K562 (cell line): ENCODE measurements around the gene ZNF385C. TPM values are rescaled to one million over a fixed set of nuclear protein-coding genes. Genes with fewer than 3 reads are reported as not detected.
A peak's percentile ranks its signal among the peaks of the same experiment; 100 is the strongest.

Experiments
- ATAC-seq: fragments of 200-7000 bp; cut with Tn5 transposase; 3 replicates; pipeline ENCODE4 v1.9.1; 2020; ENCODE audit warnings: moderate library complexity
- BruUV-seq: library from RNA; stranded (reverse); fragments of 400-500 nt; replicated peaks from 2 replicates; lab custom pipeline; 2021; lab: Mats Ljungman, UMichigan
- CTCF ChIA-PET: fragments of 300-600 bp; formaldehyde crosslinking; extraction: SDS; loops from one replicate; lab custom pipeline; 2021; ENCODE audit warnings: low intra/inter-chr PET ratio; lab: Yijun Ruan, JAX
- POLR2A ChIA-PET: fragments of 300-600, 350-650 bp; sonication (Branson Sonifier 250); formaldehyde crosslinking; extraction: SDS; loops from one replicate; lab custom pipeline; 2021; ENCODE audit warnings: antibody characterized with exemption, inconsistent platforms; lab: Yijun Ruan, JAX
- DNase-seq, 4 experiments: peaks; one replicate each; pipeline versions ENCODE4 v3.0.0 to v3.0.0-alpha.2; 2011 to 2018; ENCODE audit warnings: low spot score in 3 of 4, mixed read lengths in 3 of 4; ENCODE audit errors: extremely low read depth in 1 of 4
- FAIRE-seq: peaks from 2 replicates; lab custom pipeline; 2011; peaks lifted over from hg19 to GRCh38; lab: Jason Lieb, UNC
- H2AFZ ChIP-seq: 2 replicates; pipeline ENCODE4 v1.6.0; 2011; ENCODE audit warnings: low read depth, low read length, control low read depth, inconsistent platforms
- H3K27ac ChIP-seq: fragments of 200-600 bp; 3 replicates; pipeline ENCODE4 v1.8.0; 2011; ENCODE audit warnings: low read depth, mild to moderate bottlenecking, control low read depth, inconsistent platforms, low read length, moderate library complexity, mixed read lengths; ENCODE audit errors: extremely low read depth
- H3K27me3 ChIP-seq, 2 experiments: fragments of 300-600 bp in 1 of 2; 2 replicates in 1 of 2; 3 replicates in 1 of 2; pipeline versions ENCODE4 v1.6.0 to v1.8.0; 2011; ENCODE audit warnings: inconsistent platforms in 2 of 2, low read length in 2 of 2, mild to moderate bottlenecking in 1 of 2, mixed read lengths in 1 of 2, moderate library complexity in 1 of 2; ENCODE audit not compliant: control insufficient read depth in 2 of 2, insufficient read depth in 2 of 2
- H3K36me3 ChIP-seq: fragments of 300-600 bp; 3 replicates; pipeline ENCODE4 v1.8.0; 2011; ENCODE audit warnings: mild to moderate bottlenecking, low read length, inconsistent platforms; ENCODE audit not compliant: control insufficient read depth, insufficient read depth
- H3K4me1 ChIP-seq, 2 experiments: fragments of 200-600 bp in 1 of 2; replicated peaks in 1 of 2; 2 replicates in 1 of 2; 3 replicates in 1 of 2; pipeline versions ENCODE4 v1.5.1 to v1.8.0; 2011; ENCODE audit warnings: inconsistent platforms in 2 of 2, low read length in 2 of 2, mild to moderate bottlenecking in 1 of 2, mixed read lengths in 1 of 2, moderate library complexity in 1 of 2; ENCODE audit not compliant: control insufficient read depth in 2 of 2, insufficient read depth in 2 of 2
- H3K4me2 ChIP-seq: 2 replicates; pipeline ENCODE4 v1.6.1; 2011; ENCODE audit warnings: low read length, control low read depth, inconsistent platforms, mixed read lengths; ENCODE audit not compliant: insufficient read depth
- H3K4me3 ChIP-seq: fragments of 200-600 bp; sonication (generic), shearing (Covaris generic); 2 replicates; pipeline ENCODE4 v1.5.1; 2016; ENCODE audit warnings: control low read depth, inconsistent platforms
- H3K79me2 ChIP-seq: fragments of 200-600 bp; 3 replicates; pipeline ENCODE4 v1.8.0; 2011; ENCODE audit warnings: low read length, inconsistent platforms; ENCODE audit not compliant: control insufficient read depth, insufficient read depth
- H3K9ac ChIP-seq, 2 experiments: 2 replicates each; pipeline versions ENCODE4 v1.6.0 to v1.6.1; 2011; ENCODE audit warnings: low read depth in 2 of 2, low read length in 2 of 2, control low read depth in 1 of 2, inconsistent platforms in 1 of 2, mild to moderate bottlenecking in 1 of 2, mixed read lengths in 1 of 2; ENCODE audit not compliant: insufficient read depth in 1 of 2
- H3K9me1 ChIP-seq: one replicate; pipeline ENCODE4 v1.6.0; 2011; ENCODE audit warnings: inconsistent platforms, mild to moderate bottlenecking, low read length, moderate library complexity; ENCODE audit not compliant: control insufficient read depth, insufficient read depth
- H3K9me3 ChIP-seq: replicated peaks from 2 replicates; pipeline ENCODE4 v1.5.1; 2011; ENCODE audit warnings: low read depth, low read length, inconsistent platforms; ENCODE audit not compliant: control insufficient read depth, insufficient read depth
- H4K20me1 ChIP-seq: replicated peaks from 2 replicates; pipeline ENCODE4 v1.6.1; 2011; ENCODE audit warnings: low read length, inconsistent platforms, mixed read lengths; ENCODE audit not compliant: control insufficient read depth, insufficient read depth
- BMI1 ChIP-seq: fragments of 150-350 bp; IDR thresholded peaks from 2 replicates; pipeline ENCODE4 v1.6.1; 2014; ENCODE audit warnings: low read length
- BRD9 ChIP-seq: fragments of 450-650 bp; IDR thresholded peaks from 2 replicates; pipeline ENCODE4 v1.6.1; 2018; ENCODE audit warnings: low read depth; ENCODE audit not compliant: partially characterized antibody
- C11orf30 ChIP-seq: fragments of 450-650 bp; IDR thresholded peaks from 2 replicates; pipeline ENCODE4 v1.6.1; 2016; ENCODE audit warnings: low read depth, mild to moderate bottlenecking
- CC2D1A ChIP-seq: fragments of 450-650 bp; IDR thresholded peaks from 2 replicates; pipeline ENCODE4 v1.6.1; 2017; ENCODE audit warnings: mild to moderate bottlenecking
- CEBPG ChIP-seq, 3 experiments: fragments of 200-800 bp in 1 of 3; sonication (Bioruptor generic) in 1 of 3; sonication (generic) in 1 of 3; formaldehyde crosslinking in 1 of 3; IDR thresholded peaks in 2 of 3; conservative IDR thresholded peaks in 1 of 3; 2 replicates each; pipeline versions ENCODE4 v1.6.1 to v1.8.0; 2016 to 2022; ENCODE audit warnings: missing compliant biosample characterization in 2 of 3, missing genetic modification characterization in 2 of 3, mild to moderate bottlenecking in 1 of 3, missing genetic modification reagents in 1 of 3
- GTF2E2 ChIP-seq: fragments of 200-800 bp; sonication (Bioruptor generic); IDR thresholded peaks from 2 replicates; pipeline ENCODE4 v1.6.1; 2016; ENCODE audit warnings: missing genetic modification characterization, missing compliant biosample characterization
- KLF1 ChIP-seq: fragments of 450-650 bp; IDR thresholded peaks from 2 replicates; pipeline ENCODE4 v1.6.1; 2016; ENCODE audit warnings: missing genetic modification characterization, missing compliant biosample characterization
- RNF219 ChIP-seq: fragments of 250-450 bp; sonication (Bioruptor Pico); IDR thresholded peaks from 2 replicates; pipeline ENCODE4 v1.5.0; 2022; ENCODE audit warnings: mild to moderate bottlenecking
- ZNF316 ChIP-seq: fragments of 450-650 bp; IDR thresholded peaks from 2 replicates; pipeline ENCODE4 v1.6.1; 2016
- ZNF407 ChIP-seq: fragments of 450-650 bp; IDR thresholded peaks from 2 replicates; pipeline ENCODE4 v1.6.1; 2016; ENCODE audit warnings: low read depth
- ZZZ3 ChIP-seq: fragments of 450-650 bp; IDR thresholded peaks from 2 replicates; pipeline ENCODE4 v1.6.1; 2016; ENCODE audit warnings: antibody characterized with exemption, mild to moderate bottlenecking, moderate library complexity
- WGBS: fragments of 100-300 bp; shearing (Covaris generic); methylation state at CpG from one replicate; pipeline ENCODE4 v1.1.6; 2016; ENCODE audit warnings: low coverage, mixed read lengths; ENCODE audit not compliant: insufficient coverage; ENCODE audit errors: missing lambda C conversion rate; 5-methylcytosine and 5-hydroxymethylcytosine counted together
- in situ Hi-C: fragments of 300-500 bp; cut with MboI; formaldehyde crosslinking; loops from 4 replicates; pipeline ENCODE4 v1.15.0; 2018; ENCODE audit warnings: inconsistent platforms, mixed read lengths
- intact Hi-C: fragments of 100-400 bp; cut with micrococcal nuclease; formaldehyde crosslinking; loops from 2 replicates; pipeline ENCODE4 v1.14.2; 2022
- polyA plus RNA-seq, 8 experiments: library from polyadenylated mRNA; depleted of rRNA in 4 of 8; stranded (reverse) in 5 of 8; unstranded in 3 of 8; fragments of >200 nt; fragmentation: Nextera tagmentation in 2 of 8; fragmentation: Illumina TruSeq in 1 of 8; extraction: Ambion mirVana in 2 of 8; extraction: Trizol in 1 of 8; gene quantifications; 2 replicates each; pipeline versions ENCODE4 v1.2.1 to v1.2.3, GENCODE V29; 2011 to 2014; ENCODE audit warnings: inconsistent platforms in 1 of 8, missing spikeins in 1 of 8
- total RNA-seq, 7 experiments: library from RNA; depleted of rRNA in 6 of 7; stranded (reverse); fragments of >200 nt in 6 of 7; fragmentation: Illumina TruSeq in 2 of 7; extraction: Trizol in 2 of 7; gene quantifications; 2 replicates each; pipeline versions ENCODE4 v1.2.1 to v1.2.3, GENCODE V29; 2011 to 2021; ENCODE audit warnings: low replicate concordance in 1 of 7

Gene ZNF385C
- total and polyA plus RNA-seq, 9 of the 15 experiments (the other 6 are each of a cell fraction or from before 2014, with no cell fraction given), result 0.03 to 0.35 (median 0.18) TPM; not detected in 1

GRCh38 chr17:42107124-42107523 is 8.9 kb upstream of the ZNF385C start:
- FAIRE-seq, result peak; percentile 19
- no peak for ATAC-seq
- no peaks in the 10 kb centered on the region for H3K79me2 ChIP-seq
- H3K36me3 ChIP-seq, result no peaks in the 10 kb centered on the region
- no TSS peak for BruUV-seq
- CTCF ChIA-PET, result interaction anchor here (0.7 kb wide), 1 partner anchor 459 kb away, joined by 3 read pairs; no protein-coding TSS in a partner anchor
- H3K4me3 ChIP-seq, result 0 out of 2 replicates have a peak overlapping the region, but pooled peaks have one; percentile 21
- intact Hi-C loops (no loop called here), in situ Hi-C loops (loop anchor here (25.0 kb wide), 1 partner anchor 370 kb away; the partner anchor contains the start of gene HAP1)
- WGBS, result 20% methylated on average over 6 of the region's 6 CpGs
- no peaks in the 10 kb centered on the region for H3K27me3 ChIP-seq
- H2AFZ ChIP-seq, result no peak overlapping the region
- TF ChIP-seq BMI1, result no peak
- TF ChIP-seq BRD9, result no peak
- no peak for TF ChIP-seq ZZZ3
- TF ChIP-seq CEBPG (CRISPR knock-in tag; IDR thresholded peaks at IDR 0.05), result no peak
- peak in 1 of 2 experiments; percentile 52; a peak in 1 of 4 replicates for TF ChIP-seq CEBPG (tag; conservative IDR thresholded peaks at IDR 0.05 in 1 of 2, IDR thresholded peaks at IDR 0.05 in 1 of 2)
- peak; percentile 35; the same call in 1 of the 2 replicates for TF ChIP-seq C11orf30
- TF ChIP-seq KLF1 (tag), result no peak
- no peak for TF ChIP-seq RNF219 (CRISPR knock-in tag)
- TF ChIP-seq ZNF316, result peak; percentile 48
- no peak for TF ChIP-seq CC2D1A
- TF ChIP-seq ZNF407, result no peak
- TF ChIP-seq GTF2E2, result no peak
- peaks cover 10 to 50% of the 10 kb centered on the region in 2 experiments; a peak in 4 of 5 replicates for H3K4me1 ChIP-seq
- no peaks in the 10 kb centered on the region for H3K9me1 ChIP-seq
- no peaks in the 10 kb centered on the region for H4K20me1 ChIP-seq
- no peak overlapping the region for H3K27ac ChIP-seq
- H3K4me2 ChIP-seq, result peak overlapping the region; percentile 64; the same call in 1 of the 2 replicates
- peak overlapping the region in 1 of 2 experiments; percentile 88; a peak in 1 of 4 replicates for H3K9ac ChIP-seq
- DNase-seq, result no peak
- POLR2A ChIA-PET, result interaction anchor here (0.6 to 1.1 kb wide), 6 partner anchors 11 to 429 kb away, joined by 3 read pairs; partner anchors contain the start of gene NAGLU
- no peaks in the 10 kb centered on the region for H3K9me3 ChIP-seq
